Endometrium (tissue), 2 donors: ENCODE data around the gene CELF4.

Experiments used
- FAIRE-seq: peaks from 2 replicates; lab custom pipeline; 2012; peaks lifted over from hg19 to GRCh38; lab: Jason Lieb, UNC
- donor health status: control.
- donor health status: control.

CELF4 gene

GRCh38 chr18:37572736-37573135 is 7.1 kb upstream of the CELF4 start:
- FAIRE-seq, result no peak

- no peak for FAIRE-seq
Measured at GRCh38 chr18:37571266-37571665, 5.7 kb upstream of the CELF4 start.

GRCh38 chr18:37570336-37570930 is 4.8 kb upstream of the CELF4 start:
- FAIRE-seq, result no peak

GRCh38 chr18:37568671-37569070 is 3.1 kb upstream of the CELF4 start:
- FAIRE-seq, result no peak

GRCh38 chr18:37567994-37568359 is 2.4 kb upstream of the CELF4 start:
- no peak for FAIRE-seq

GRCh38 chr18:37567061-37567993 is 1.7 kb upstream of the CELF4 start:
- no peak for FAIRE-seq

GRCh38 chr18:37566479-37567060 is 972 bp upstream of the CELF4 start:
- FAIRE-seq, result no peak

GRCh38 chr18:37565977-37566478 is 430 bp upstream of the CELF4 start:
- no peak for FAIRE-seq

- FAIRE-seq, result no peak
Measured at GRCh38 chr18:37564711-37565100, 892 bp downstream of the CELF4 start.

GRCh38 chr18:37563931-37564392 is 1.6 kb downstream of the CELF4 start:
- no peak for FAIRE-seq

GRCh38 chr18:37561986-37562385 is 3.6 kb downstream of the CELF4 start:
- no peak for FAIRE-seq

GRCh38 chr18:37560003-37560402 is 5.6 kb downstream of the CELF4 start:
- FAIRE-seq, result no peak

GRCh38 chr18:37559194-37559593 is 6.4 kb downstream of the CELF4 start:
- no peak for FAIRE-seq

- no peak for FAIRE-seq
Measured at GRCh38 chr18:37554399-37554787, 11.2 kb downstream of the CELF4 start.

- FAIRE-seq, result no peak
Measured at GRCh38 chr18:37553633-37554398, 11.8 kb downstream of the CELF4 start.

GRCh38 chr18:37552286-37552685 is 13.3 kb downstream of the CELF4 start:
- no peak for FAIRE-seq

- no peak for FAIRE-seq
Measured at GRCh38 chr18:37551846-37552245, 13.8 kb downstream of the CELF4 start.

GRCh38 chr18:37551249-37551648 is 14.3 kb downstream of the CELF4 start:
- FAIRE-seq, result no peak

GRCh38 chr18:37550118-37550875 is 15.3 kb downstream of the CELF4 start:
- FAIRE-seq, result no peak

- FAIRE-seq, result no peak
Measured at GRCh38 chr18:37548679-37549289, 16.8 kb downstream of the CELF4 start.

GRCh38 chr18:37547196-37547827 is 18.3 kb downstream of the CELF4 start:
- FAIRE-seq, result no peak
